SK-N-SH (cell line): ENCODE data around the gene IRX6. TPM values are rescaled to one million over a fixed set of nuclear protein-coding genes. Genes with fewer than 3 reads are reported as not detected.

Experiments used
- CTCF ChIA-PET: fragments of 300-600, 350-600 bp; formaldehyde crosslinking; extraction: SDS; loops from one replicate; lab custom pipeline; 2021; lab: Yijun Ruan, JAX
- POLR2A ChIA-PET: fragments of 350-600 bp; sonication (Branson Sonifier 250); formaldehyde crosslinking; extraction: SDS; loops from one replicate; lab custom pipeline; 2020; ENCODE audit warnings: antibody characterized with exemption, inconsistent platforms; lab: Yijun Ruan, JAX
- DNase-seq: peaks from one replicate; pipeline ENCODE4 v3.0.0; 2012
- H2AFZ ChIP-seq: fragments of 200-600 bp; sonication (generic); 2 replicates; pipeline ENCODE4 v1.8.1; 2016; ENCODE audit warnings: antibody characterized with exemption, mild to moderate bottlenecking, low read depth
- H3F3A ChIP-seq: fragments of 200-600 bp; sonication (generic); replicated peaks from 2 replicates; pipeline ENCODE3; 2016; ENCODE audit warnings: antibody characterized with exemption, mild to moderate bottlenecking; ENCODE audit not compliant: insufficient read depth
- H3K27ac ChIP-seq, 2 experiments: fragments of 200-500 bp in 1 of 2; fragments of 200-600 bp in 1 of 2; sonication (Bioruptor generic) in 1 of 2; sonication (generic), shearing (Covaris generic) in 1 of 2; 2 replicates each; pipeline versions ENCODE4 v1.5.1 to v1.6.1; 2014 to 2016; ENCODE audit warnings: low read depth in 2 of 2, inconsistent platforms in 1 of 2, low read length in 1 of 2, mild to moderate bottlenecking in 1 of 2, mixed read lengths in 1 of 2
- H3K27me3 ChIP-seq: fragments of 200-600 bp; sonication (generic), shearing (Covaris generic); 2 replicates; pipeline ENCODE4 v1.6.1; 2016; ENCODE audit warnings: mixed run types; ENCODE audit not compliant: insufficient read depth
- H3K36me3 ChIP-seq, 2 experiments: fragments of 200-500 bp in 1 of 2; fragments of 200-600 bp in 1 of 2; sonication (Bioruptor generic) in 1 of 2; sonication (generic) in 1 of 2; replicated peaks in 1 of 2; 2 replicates each; pipeline versions ENCODE3 to v1.5.1; 2014 to 2016; ENCODE audit warnings: low read length in 1 of 2, mild to moderate bottlenecking in 1 of 2; ENCODE audit not compliant: insufficient read depth in 2 of 2, control insufficient read depth in 1 of 2
- H3K4me1 ChIP-seq, 2 experiments: fragments of 200-500 bp in 1 of 2; fragments of 200-600 bp in 1 of 2; sonication (Bioruptor generic) in 1 of 2; sonication (generic), shearing (Covaris generic) in 1 of 2; 2 replicates each; pipeline versions ENCODE4 v1.5.1 to v1.6.1; 2014 to 2016; ENCODE audit warnings: low read depth in 1 of 2, low read length in 1 of 2, mixed run types in 1 of 2; ENCODE audit not compliant: insufficient read depth in 2 of 2, control insufficient read depth in 1 of 2
- H3K4me2 ChIP-seq: fragments of 200-600 bp; sonication (generic), shearing (Covaris generic); 2 replicates; pipeline ENCODE4 v1.6.1; 2017; ENCODE audit warnings: mixed run types
- H3K4me3 ChIP-seq, 2 experiments: fragments of 200-500 bp in 1 of 2; fragments of 200-600 bp in 1 of 2; sonication (Bioruptor generic) in 1 of 2; sonication (generic), shearing (Covaris generic) in 1 of 2; 2 replicates each; pipeline versions ENCODE4 v1.5.1 to v1.8.1; 2014 to 2016; ENCODE audit warnings: low read depth in 2 of 2, inconsistent platforms in 1 of 2, low read length in 1 of 2, mild to moderate bottlenecking in 1 of 2, mixed read lengths in 1 of 2, moderate library complexity in 1 of 2
- H3K79me2 ChIP-seq: fragments of 200-600 bp; sonication (generic); 2 replicates; pipeline ENCODE4 v1.8.1; 2017; ENCODE audit warnings: mild to moderate bottlenecking; ENCODE audit not compliant: insufficient read depth
- H3K9ac ChIP-seq: fragments of 200-600 bp; sonication (generic); 2 replicates; pipeline ENCODE4 v1.6.1; 2017; ENCODE audit warnings: mixed run types
- H3K9me2 ChIP-seq: fragments of 200-600 bp; sonication (generic); 2 replicates; pipeline ENCODE4 v1.6.1; 2017; ENCODE audit warnings: mixed run types
- H3K9me3 ChIP-seq: fragments of 200-600 bp; sonication (generic); 2 replicates; pipeline ENCODE4 v1.6.1; 2017; ENCODE audit warnings: mixed run types, mild to moderate bottlenecking, moderate library complexity
- H4K20me1 ChIP-seq: fragments of 200-600 bp; sonication (generic); 2 replicates; pipeline ENCODE4 v1.6.1; 2017; ENCODE audit warnings: mild to moderate bottlenecking, mixed run types; ENCODE audit not compliant: insufficient read depth
- ELF1 ChIP-seq: IDR thresholded peaks from 2 replicates; pipeline ENCODE4 v1.4.0; 2012
- FOXJ3 ChIP-seq: sonication (generic); formaldehyde crosslinking; IDR thresholded peaks from 2 replicates; pipeline ENCODE4 v1.5.1; 2020; ENCODE audit warnings: mild to moderate bottlenecking, missing genetic modification reagents
- GABPA ChIP-seq: IDR thresholded peaks from 2 replicates; pipeline ENCODE4 v1.4.0; 2012; ENCODE audit warnings: low read depth, mild to moderate bottlenecking
- GATA2 ChIP-seq: sonication (generic); formaldehyde crosslinking; IDR thresholded peaks from 2 replicates; pipeline ENCODE4 v1.5.0; 2020; ENCODE audit warnings: mild to moderate bottlenecking, missing genetic modification reagents
- IRF3 ChIP-seq: fragments of 150-350 bp; IDR thresholded peaks from 2 replicates; pipeline ENCODE4 v1.6.1; 2016; ENCODE audit warnings: mild to moderate bottlenecking, low read depth, low read length
- JUND ChIP-seq: IDR thresholded peaks from 2 replicates; pipeline ENCODE4 v1.4.0; 2012
- MAX ChIP-seq: IDR thresholded peaks from 2 replicates; pipeline ENCODE4 v1.4.0; 2012; ENCODE audit warnings: low read depth
- MEF2A ChIP-seq: IDR thresholded peaks from 2 replicates; pipeline ENCODE4 v1.4.0; 2012; ENCODE audit warnings: low read depth, borderline replicate concordance
- MXI1 ChIP-seq: IDR thresholded peaks from 2 replicates; pipeline ENCODE4 v1.6.1; 2012; ENCODE audit warnings: mild to moderate bottlenecking, low read depth, low read length, improper control_type of control experiment
- NFIC ChIP-seq: IDR thresholded peaks from 2 replicates; pipeline ENCODE4 v1.4.0; 2012; ENCODE audit warnings: borderline replicate concordance
- RAD21 ChIP-seq: IDR thresholded peaks from 2 replicates; pipeline ENCODE4 v1.6.1; 2012; ENCODE audit warnings: mild to moderate bottlenecking, low read length
- REST ChIP-seq: IDR thresholded peaks from 2 replicates; pipeline ENCODE4 v1.6.1; 2012; ENCODE audit warnings: mild to moderate bottlenecking, low read depth, low read length, moderate library complexity
- RFX5 ChIP-seq: IDR thresholded peaks from 2 replicates; pipeline ENCODE4 v1.6.1; 2012; ENCODE audit warnings: mild to moderate bottlenecking, improper control_type of control experiment, low read length
- SMC3 ChIP-seq: IDR thresholded peaks from 2 replicates; pipeline ENCODE4 v1.6.1; 2012; ENCODE audit warnings: low read depth, low read length, improper control_type of control experiment
- TCF12 ChIP-seq: IDR thresholded peaks from 2 replicates; pipeline ENCODE4 v1.4.0; 2012
- TEAD4 ChIP-seq: IDR thresholded peaks from 2 replicates; pipeline ENCODE4 v1.4.0; 2012; ENCODE audit warnings: mild to moderate bottlenecking, borderline replicate concordance; ENCODE audit not compliant: insufficient read depth
- WGBS: methylation state at CpG from one replicate; pipeline ENCODE4 v1.1.6; 2017; ENCODE audit warnings: low lambda C conversion rate; 5-methylcytosine and 5-hydroxymethylcytosine counted together
- polyA plus RNA-seq, 3 experiments: library from polyadenylated mRNA; depleted of rRNA; stranded (reverse); fragments of >200 nt; gene quantifications; 2 replicates each; pipeline ENCODE4 v1.2.3, GENCODE V29; 2012
- TF ChIP-seq, protein P1 (sequence below): IDR thresholded peaks from 2 replicates; pipeline ENCODE4; 2012

Gene IRX6
- polyA plus RNA-seq, 1 of the 3 experiments (the other 2 are of a cell fraction), result not detected

DNA sequence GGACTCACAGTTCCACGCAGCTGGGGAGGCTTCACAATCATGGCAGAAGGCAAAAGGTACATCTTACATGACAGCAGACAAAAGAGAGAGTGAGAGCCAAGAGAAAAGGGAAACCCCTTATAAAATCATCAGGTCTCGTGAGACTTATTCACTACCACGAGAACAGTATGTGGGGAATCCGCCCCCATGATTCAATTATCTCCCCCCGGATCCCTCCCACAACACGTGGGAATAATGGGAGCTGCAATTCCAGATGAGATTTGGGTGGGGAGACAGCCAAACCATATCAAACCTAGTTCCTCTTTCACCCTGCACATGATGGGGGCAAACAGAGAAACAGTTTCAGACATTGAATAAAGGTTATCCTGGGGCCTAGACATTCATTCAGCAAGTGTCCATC is 32.2 kb upstream of the IRX6 start:
- H2AFZ ChIP-seq, result no peak overlapping the region
- CTCF ChIA-PET, result no interaction called here
- H3K9me2 ChIP-seq, result no peaks in the 10 kb centered on the region
- no peak overlapping the region for H3K9ac ChIP-seq
- POLR2A ChIA-PET, result no interaction called here
- 25% methylated on average over 6 of the region's 6 CpGs for WGBS
- peaks cover 0 to 6% of the 10 kb centered on the region in 2 experiments; a peak in 1 of 4 replicates for H3K4me1 ChIP-seq
- no peaks in the 10 kb centered on the region for H3K27me3 ChIP-seq
- H4K20me1 ChIP-seq, result no peaks in the 10 kb centered on the region
- H3F3A ChIP-seq, result no peaks in the 10 kb centered on the region
- no peak overlapping the region for H3K4me3 ChIP-seq
- no peak overlapping the region for H3K4me2 ChIP-seq
- H3K27ac ChIP-seq, result no peak overlapping the region
- no peaks in the 10 kb centered on the region for H3K36me3 ChIP-seq
- TF ChIP-seq NFIC, result no peak
- TF ChIP-seq MAX, result no peak
- no peak for TF ChIP-seq GATA2 (CRISPR knock-in tag)
- no peak for TF ChIP-seq MEF2A
- no peak for TF ChIP-seq SMC3
- TF ChIP-seq TEAD4, result no peak
- no peak for TF ChIP-seq IRF3
- no peak for TF ChIP-seq FOXJ3 (CRISPR knock-in tag)
- TF ChIP-seq GABPA, result no peak
- TF ChIP-seq JUND, result no peak
- no peak for TF ChIP-seq RAD21
- TF ChIP-seq REST, result no peak
- no peak for TF ChIP-seq ELF1
- no peak for TF ChIP-seq TCF12
- TF ChIP-seq RFX5, result no peak
- no peak for TF ChIP-seq MXI1
- TF ChIP-seq, protein P1, sequence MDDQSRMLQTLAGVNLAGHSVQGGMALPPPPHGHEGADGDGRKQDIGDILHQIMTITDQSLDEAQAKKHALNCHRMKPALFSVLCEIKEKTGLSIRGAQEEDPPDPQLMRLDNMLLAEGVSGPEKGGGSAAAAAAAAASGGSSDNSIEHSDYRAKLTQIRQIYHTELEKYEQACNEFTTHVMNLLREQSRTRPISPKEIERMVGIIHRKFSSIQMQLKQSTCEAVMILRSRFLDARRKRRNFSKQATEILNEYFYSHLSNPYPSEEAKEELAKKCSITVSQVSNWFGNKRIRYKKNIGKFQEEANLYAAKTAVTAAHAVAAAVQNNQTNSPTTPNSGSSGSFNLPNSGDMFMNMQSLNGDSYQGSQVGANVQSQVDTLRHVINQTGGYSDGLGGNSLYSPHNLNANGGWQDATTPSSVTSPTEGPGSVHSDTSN, result no peak
- H3K9me3 ChIP-seq, result no peaks in the 10 kb centered on the region
- DNase-seq, result no peak
- H3K79me2 ChIP-seq, result no peaks in the 10 kb centered on the region
